ENCODE results near the gene TOX3. TPM values are rescaled to one million over a fixed set of nuclear protein-coding genes. Genes with fewer than 3 reads are reported as not detected.

The TOX3 gene
- total RNA-seq, 1 donor from 2014 or later: 8.5 TPM

DNA sequence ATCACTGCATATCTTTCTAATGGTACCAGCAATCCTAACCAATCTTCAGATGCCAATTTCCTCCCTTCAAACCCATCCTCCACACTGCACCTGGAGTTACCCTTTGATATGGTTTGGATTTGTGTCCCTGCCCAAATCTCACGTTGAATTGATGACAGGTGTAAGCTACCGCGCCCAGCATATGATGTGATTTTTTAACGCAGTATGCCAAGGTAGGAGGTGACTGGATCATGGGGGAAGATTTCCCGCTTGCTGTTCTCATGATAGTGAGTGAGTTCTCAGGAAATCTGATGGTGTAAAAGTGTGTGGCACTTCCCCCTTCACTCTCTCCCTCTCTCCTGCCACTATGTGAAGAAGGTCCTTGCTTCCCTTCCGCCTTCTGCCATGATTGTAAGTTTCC is 57.0 kb downstream of the TOX3 start:
- Mint-ChIP-seq H3K4me1 (ENCODE audit: unreplicated experiment) (no peaks in the 10 kb centered on the region), H3K27ac (ENCODE audit: unreplicated experiment) (no peak overlapping the region), H3K36me3 (ENCODE audit: low read depth, unreplicated experiment) (no peaks in the 10 kb centered on the region), H3K27me3 (ENCODE audit: unreplicated experiment) (peaks cover 2% of the 10 kb centered on the region), H3K9me3 (ENCODE audit: unreplicated experiment) (no peaks in the 10 kb centered on the region), H3K4me3 (ENCODE audit: unreplicated experiment) (no peak overlapping the region)
- TF ChIP-seq, protein P1, sequence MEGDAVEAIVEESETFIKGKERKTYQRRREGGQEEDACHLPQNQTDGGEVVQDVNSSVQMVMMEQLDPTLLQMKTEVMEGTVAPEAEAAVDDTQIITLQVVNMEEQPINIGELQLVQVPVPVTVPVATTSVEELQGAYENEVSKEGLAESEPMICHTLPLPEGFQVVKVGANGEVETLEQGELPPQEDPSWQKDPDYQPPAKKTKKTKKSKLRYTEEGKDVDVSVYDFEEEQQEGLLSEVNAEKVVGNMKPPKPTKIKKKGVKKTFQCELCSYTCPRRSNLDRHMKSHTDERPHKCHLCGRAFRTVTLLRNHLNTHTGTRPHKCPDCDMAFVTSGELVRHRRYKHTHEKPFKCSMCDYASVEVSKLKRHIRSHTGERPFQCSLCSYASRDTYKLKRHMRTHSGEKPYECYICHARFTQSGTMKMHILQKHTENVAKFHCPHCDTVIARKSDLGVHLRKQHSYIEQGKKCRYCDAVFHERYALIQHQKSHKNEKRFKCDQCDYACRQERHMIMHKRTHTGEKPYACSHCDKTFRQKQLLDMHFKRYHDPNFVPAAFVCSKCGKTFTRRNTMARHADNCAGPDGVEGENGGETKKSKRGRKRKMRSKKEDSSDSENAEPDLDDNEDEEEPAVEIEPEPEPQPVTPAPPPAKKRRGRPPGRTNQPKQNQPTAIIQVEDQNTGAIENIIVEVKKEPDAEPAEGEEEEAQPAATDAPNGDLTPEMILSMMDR (IDR thresholded peaks at IDR 0.05; ENCODE audit: unreplicated experiment): no peak
- DNase-seq (ENCODE audit: low spot score): no peak

DNA sequence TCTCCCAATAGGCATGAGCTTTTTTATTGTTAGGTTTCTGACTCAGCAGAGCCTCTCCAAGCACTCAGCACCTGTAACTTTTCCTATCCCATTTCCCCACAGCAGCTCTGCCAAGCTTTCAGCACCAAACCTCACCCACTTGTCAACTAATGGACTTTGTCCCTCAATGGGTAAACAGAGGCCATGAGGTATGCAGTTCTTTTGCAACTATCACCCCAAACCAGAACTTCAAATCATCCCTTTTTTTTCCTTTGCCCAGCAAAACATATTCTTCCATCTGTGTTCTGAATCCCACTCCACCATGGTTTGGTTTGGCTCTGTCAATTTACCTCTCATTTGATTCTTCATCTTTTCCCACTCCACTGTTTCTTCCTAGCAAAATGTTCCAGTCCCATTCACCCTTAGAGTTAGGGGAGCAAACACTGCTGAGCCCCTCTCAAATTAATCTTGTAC is 58.1 kb downstream of the TOX3 start:
- Mint-ChIP-seq H3K27me3 (ENCODE audit: unreplicated experiment) (peaks cover 2% of the 10 kb centered on the region), H3K4me1 (ENCODE audit: unreplicated experiment) (no peaks in the 10 kb centered on the region), H3K36me3 (ENCODE audit: low read depth, unreplicated experiment) (no peaks in the 10 kb centered on the region), H3K9me3 (ENCODE audit: unreplicated experiment) (no peaks in the 10 kb centered on the region), H3K27ac (ENCODE audit: unreplicated experiment) (no peak overlapping the region), H3K4me3 (ENCODE audit: unreplicated experiment) (no peak overlapping the region)
- TF ChIP-seq, protein P1 (IDR thresholded peaks at IDR 0.05; ENCODE audit: unreplicated experiment): no peak
- no peak for DNase-seq (ENCODE audit: low spot score)

DNA sequence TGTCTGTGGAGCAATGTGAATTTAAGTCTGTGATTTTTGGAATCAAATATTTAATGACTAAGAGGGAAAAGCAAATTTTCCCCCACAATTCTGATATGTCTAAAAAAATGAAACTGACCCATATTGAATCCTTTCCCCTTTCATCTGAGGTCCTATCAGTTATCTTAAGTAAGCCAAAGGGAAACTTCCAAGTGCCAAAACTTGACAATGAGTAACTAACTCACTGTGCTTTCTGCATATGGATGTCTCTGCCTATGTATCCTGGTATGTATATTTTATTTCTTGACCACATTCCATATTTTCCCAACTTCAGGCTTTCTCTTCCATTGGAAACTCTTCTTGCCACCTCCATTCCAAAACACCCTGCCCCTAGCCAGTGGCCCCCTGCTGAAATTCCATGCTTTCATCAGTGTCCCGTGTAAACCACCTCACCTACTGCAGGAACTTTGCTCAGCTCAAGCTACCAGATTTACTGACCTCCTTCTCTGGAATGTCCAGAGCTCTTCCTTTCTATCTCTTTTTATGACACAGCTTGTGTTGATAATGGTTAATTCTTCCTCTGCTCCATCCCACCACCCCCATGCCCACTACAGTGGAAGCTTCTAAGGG is 59.0 kb downstream of the TOX3 start:
- TF ChIP-seq, protein P1 (IDR thresholded peaks at IDR 0.05; ENCODE audit: unreplicated experiment): no peak
- peaks cover 2% of the 10 kb centered on the region for H3K27me3 Mint-ChIP-seq (ENCODE audit: unreplicated experiment)
- no peak overlapping the region for H3K4me3 Mint-ChIP-seq (ENCODE audit: unreplicated experiment)
- no peaks in the 10 kb centered on the region for H3K4me1 Mint-ChIP-seq (ENCODE audit: unreplicated experiment)
- no peaks in the 10 kb centered on the region for H3K9me3 Mint-ChIP-seq (ENCODE audit: unreplicated experiment)
- no peaks in the 10 kb centered on the region for H3K36me3 Mint-ChIP-seq (ENCODE audit: low read depth, unreplicated experiment)
- no peak for DNase-seq (ENCODE audit: low spot score)
- no peak overlapping the region for H3K27ac Mint-ChIP-seq (ENCODE audit: unreplicated experiment)

DNA sequence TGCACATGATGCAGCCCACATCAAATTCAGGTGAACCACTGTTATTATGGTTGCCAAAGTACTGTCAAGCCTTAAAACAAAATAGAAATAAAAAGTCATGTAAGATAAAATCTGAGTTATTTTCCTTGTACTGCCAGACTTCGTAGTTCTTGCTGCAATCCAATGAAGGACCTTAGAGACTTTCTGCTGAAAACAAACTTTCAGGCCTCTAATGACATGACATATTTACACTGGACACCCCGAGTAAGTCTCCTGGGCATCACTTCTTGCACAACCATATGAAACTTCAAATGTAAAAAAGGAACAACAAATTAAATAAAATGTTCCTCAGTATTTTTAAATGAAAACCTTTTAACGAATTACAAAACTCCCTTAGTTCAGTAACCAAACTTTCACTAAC is 66.7 kb downstream of the TOX3 start:
- DNase-seq (ENCODE audit: low spot score): no peak
- H3K36me3 Mint-ChIP-seq (ENCODE audit: low read depth, unreplicated experiment): no peaks in the 10 kb centered on the region
- no peak overlapping the region for H3K27ac Mint-ChIP-seq (ENCODE audit: unreplicated experiment)
- no peaks in the 10 kb centered on the region for H3K4me1 Mint-ChIP-seq (ENCODE audit: unreplicated experiment)
- H3K9me3 Mint-ChIP-seq (ENCODE audit: unreplicated experiment): no peaks in the 10 kb centered on the region
- TF ChIP-seq, protein P1 (IDR thresholded peaks at IDR 0.05; ENCODE audit: unreplicated experiment): no peak
- H3K4me3 Mint-ChIP-seq (ENCODE audit: unreplicated experiment): no peak overlapping the region
- no peaks in the 10 kb centered on the region for H3K27me3 Mint-ChIP-seq (ENCODE audit: unreplicated experiment)

DNA sequence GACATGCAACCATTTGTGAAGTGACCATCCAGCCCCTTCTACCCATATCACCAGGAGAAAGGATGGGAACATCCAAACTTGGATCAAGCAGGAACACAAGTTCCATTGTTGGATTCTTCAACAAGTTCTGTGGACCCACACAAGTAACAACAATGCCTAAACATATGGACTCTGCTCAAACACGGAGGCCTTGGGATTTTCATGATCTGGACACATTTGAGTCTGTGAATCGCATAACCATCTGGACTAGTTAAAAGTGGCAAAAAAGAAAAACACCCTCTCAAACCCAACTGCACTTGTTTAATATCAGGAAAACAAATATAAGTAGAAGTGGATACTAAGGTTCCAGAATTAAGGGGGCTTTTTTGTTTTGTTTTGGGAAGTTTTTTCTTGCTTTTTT is 70.8 kb downstream of the TOX3 start:
- Mint-ChIP-seq H3K36me3 (ENCODE audit: low read depth, unreplicated experiment) (peaks cover 4% of the 10 kb centered on the region), H3K4me3 (ENCODE audit: unreplicated experiment) (no peak overlapping the region), H3K9me3 (ENCODE audit: unreplicated experiment) (no peaks in the 10 kb centered on the region), H3K27me3 (ENCODE audit: unreplicated experiment) (no peaks in the 10 kb centered on the region), H3K27ac (ENCODE audit: unreplicated experiment) (no peak overlapping the region), H3K4me1 (ENCODE audit: unreplicated experiment) (no peaks in the 10 kb centered on the region)
- no peak for DNase-seq (ENCODE audit: low spot score)
- TF ChIP-seq, protein P1 (IDR thresholded peaks at IDR 0.05; ENCODE audit: unreplicated experiment): no peak

Measured in endothelial cell (in vitro differentiated cells).